ENCODE data around the gene COL13A1. TPM values are rescaled to one million over a fixed set of nuclear protein-coding genes. Genes with fewer than 3 reads are reported as not detected.

COL13A1 gene
- total RNA-seq, 1 donor from 2014 or later, result 29.2 TPM

DNA sequence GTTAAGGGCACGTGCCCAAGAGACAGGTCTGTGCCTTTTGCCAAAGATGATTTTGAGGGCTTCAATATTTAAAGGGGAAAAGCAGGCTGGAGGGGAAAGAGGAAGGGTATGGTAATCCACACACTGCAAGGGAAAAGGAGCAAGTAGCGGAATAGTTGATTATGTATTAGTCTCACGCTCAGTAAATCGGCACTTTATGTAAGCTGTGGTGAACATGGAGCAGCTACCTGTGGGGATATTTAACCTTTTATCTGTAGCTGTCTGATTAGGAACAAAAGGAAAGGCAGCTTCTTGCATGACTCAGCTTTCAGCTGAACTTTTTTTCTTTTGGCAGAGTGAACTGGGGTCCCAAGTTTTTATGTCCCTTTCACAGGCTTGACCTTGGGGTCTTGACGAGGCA, 123.4 kb downstream of the COL13A1 start:
- no peak for TF ChIP-seq CTCF (IDR thresholded peaks at IDR 0.05)
- no peak for DNase-seq (ENCODE audit: extremely low spot score, unreplicated experiment)
- H3K9me3 Mint-ChIP-seq (ENCODE audit: unreplicated experiment), result no peaks in the 10 kb centered on the region
- peaks cover 14% of the 10 kb centered on the region for H3K36me3 Mint-ChIP-seq (ENCODE audit: unreplicated experiment)
- no peak overlapping the region for H3K27ac Mint-ChIP-seq (ENCODE audit: unreplicated experiment)
- no peak overlapping the region for H3K4me3 Mint-ChIP-seq (ENCODE audit: unreplicated experiment)
- H3K4me1 Mint-ChIP-seq (ENCODE audit: unreplicated experiment), result no peaks in the 10 kb centered on the region
- H3K27me3 Mint-ChIP-seq (ENCODE audit: unreplicated experiment), result no peaks in the 10 kb centered on the region

DNA sequence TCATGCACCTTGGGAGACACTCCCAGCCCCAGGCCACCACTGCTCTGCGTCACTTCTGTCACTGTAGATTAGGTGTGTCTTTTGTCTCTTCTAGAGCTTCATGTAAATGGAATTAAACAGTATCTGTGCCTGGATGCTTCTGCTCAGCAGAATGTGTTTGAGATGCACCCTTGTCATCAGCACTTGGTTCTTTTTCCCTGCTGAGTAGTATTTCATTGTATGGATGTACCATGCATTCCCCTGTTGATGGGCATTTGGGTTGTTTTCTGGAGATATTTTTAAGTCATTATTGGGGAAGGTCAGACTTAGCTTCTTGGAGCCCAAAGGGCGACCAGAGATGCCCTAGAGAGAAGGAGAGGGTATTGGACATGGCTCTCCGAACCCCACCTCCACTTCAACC, 126.6 kb downstream of the COL13A1 start:
- no peak for DNase-seq (ENCODE audit: extremely low spot score, unreplicated experiment)
- H3K4me1 Mint-ChIP-seq (ENCODE audit: unreplicated experiment), result no peaks in the 10 kb centered on the region
- no peaks in the 10 kb centered on the region for H3K27me3 Mint-ChIP-seq (ENCODE audit: unreplicated experiment)
- no peaks in the 10 kb centered on the region for H3K9me3 Mint-ChIP-seq (ENCODE audit: unreplicated experiment)
- H3K36me3 Mint-ChIP-seq (ENCODE audit: unreplicated experiment), result peaks cover 20% of the 10 kb centered on the region
- no peak for TF ChIP-seq CTCF (IDR thresholded peaks at IDR 0.05)
- no peak overlapping the region for H3K4me3 Mint-ChIP-seq (ENCODE audit: unreplicated experiment)
- H3K27ac Mint-ChIP-seq (ENCODE audit: unreplicated experiment), result no peak overlapping the region

DNA sequence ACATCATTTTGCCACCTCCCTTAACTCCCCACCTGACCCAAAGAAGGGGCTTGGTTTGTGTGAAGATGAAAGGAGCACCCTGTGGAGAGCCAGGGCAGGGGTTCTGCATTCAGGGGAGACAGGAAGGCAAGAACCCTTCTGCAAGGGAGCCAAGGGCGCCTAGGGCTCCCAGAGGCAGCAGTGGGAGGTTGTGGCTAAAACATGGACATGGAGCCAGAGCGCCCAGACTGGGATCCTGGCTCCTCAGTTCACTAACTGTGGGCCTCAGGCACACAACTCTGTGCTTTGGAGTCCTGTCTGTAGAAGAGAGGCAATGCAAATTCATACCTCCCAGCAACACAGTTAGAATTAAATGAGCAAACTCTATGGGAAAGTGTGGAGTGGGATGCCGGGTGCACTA, 127.9 kb downstream of the COL13A1 start:
- no peaks in the 10 kb centered on the region for H3K9me3 Mint-ChIP-seq (ENCODE audit: unreplicated experiment)
- no peak overlapping the region for H3K27ac Mint-ChIP-seq (ENCODE audit: unreplicated experiment)
- peaks cover 17% of the 10 kb centered on the region for H3K36me3 Mint-ChIP-seq (ENCODE audit: unreplicated experiment)
- DNase-seq (ENCODE audit: extremely low spot score, unreplicated experiment), result no peak
- H3K4me1 Mint-ChIP-seq (ENCODE audit: unreplicated experiment), result no peaks in the 10 kb centered on the region
- H3K4me3 Mint-ChIP-seq (ENCODE audit: unreplicated experiment), result no peak overlapping the region
- no peak for TF ChIP-seq CTCF (IDR thresholded peaks at IDR 0.05)
- no peaks in the 10 kb centered on the region for H3K27me3 Mint-ChIP-seq (ENCODE audit: unreplicated experiment)

- Mint-ChIP-seq H3K27me3 (ENCODE audit: unreplicated experiment) (no peaks in the 10 kb centered on the region), H3K4me3 (ENCODE audit: unreplicated experiment) (no peak overlapping the region), H3K36me3 (ENCODE audit: unreplicated experiment) (peaks cover 7% of the 10 kb centered on the region), H3K4me1 (ENCODE audit: unreplicated experiment) (no peaks in the 10 kb centered on the region), H3K27ac (ENCODE audit: unreplicated experiment) (no peak overlapping the region), H3K9me3 (ENCODE audit: unreplicated experiment) (no peaks in the 10 kb centered on the region)
- no peak for TF ChIP-seq CTCF (IDR thresholded peaks at IDR 0.05)
- DNase-seq (ENCODE audit: extremely low spot score, unreplicated experiment), result no peak
Observed at GRCh38 chr10:69934768-69935167, 133.1 kb downstream of the COL13A1 start.

DNA sequence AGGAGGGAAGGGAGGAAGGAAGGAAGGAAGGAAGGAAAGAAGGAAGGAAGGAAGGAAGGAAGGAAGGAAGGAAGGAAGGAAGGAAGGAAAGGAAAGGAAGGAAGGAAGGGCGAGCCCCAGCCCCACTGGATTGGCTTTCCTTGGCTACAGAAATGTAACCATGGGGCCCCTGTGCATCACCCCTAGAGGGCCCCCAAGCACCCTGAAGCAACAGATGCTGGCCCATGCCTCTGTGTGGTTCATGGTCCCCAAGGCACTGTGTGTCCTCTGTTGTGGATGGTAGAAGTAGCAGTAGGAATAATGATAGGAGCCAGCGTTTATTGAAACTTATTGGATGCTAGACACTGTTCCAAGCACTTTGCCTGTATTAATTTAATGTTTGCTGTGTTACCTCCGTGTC, 134.4 kb downstream of the COL13A1 start:
- H3K27ac Mint-ChIP-seq (ENCODE audit: unreplicated experiment), result no peak overlapping the region

More for the DNA sequence above, 134.4 kb downstream of the COL13A1 start:
- H3K4me3 Mint-ChIP-seq (ENCODE audit: unreplicated experiment), result no peak overlapping the region
- no peak for DNase-seq (ENCODE audit: extremely low spot score, unreplicated experiment)
- no peaks in the 10 kb centered on the region for H3K4me1 Mint-ChIP-seq (ENCODE audit: unreplicated experiment)
- TF ChIP-seq CTCF (IDR thresholded peaks at IDR 0.05), result peak; percentile 27
- no peaks in the 10 kb centered on the region for H3K9me3 Mint-ChIP-seq (ENCODE audit: unreplicated experiment)
- H3K27me3 Mint-ChIP-seq (ENCODE audit: unreplicated experiment), result no peaks in the 10 kb centered on the region
- H3K36me3 Mint-ChIP-seq (ENCODE audit: unreplicated experiment), result peaks cover 8% of the 10 kb centered on the region

Measured in osteocyte (in vitro differentiated cells).